Measurements from ENCODE around the gene TNFRSF11A.

DNA sequence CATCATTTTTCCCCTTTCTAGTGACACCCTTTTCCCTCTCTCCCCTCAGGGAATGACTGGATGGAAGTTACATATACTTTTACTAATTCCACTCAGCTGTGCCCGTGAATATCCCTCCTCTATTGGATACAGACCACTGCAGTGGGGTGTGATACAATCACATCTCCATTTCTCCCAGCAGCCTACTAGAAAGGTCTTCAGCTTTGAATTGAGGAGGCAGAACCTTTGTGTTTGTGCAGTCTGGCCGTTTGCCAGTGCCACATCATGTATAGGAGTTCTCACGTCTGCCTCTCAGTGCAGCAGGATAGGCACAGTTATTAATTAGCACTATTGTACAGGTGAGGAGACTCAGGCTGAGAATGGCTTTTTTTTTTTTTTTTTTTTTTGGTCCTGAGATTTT, 16.4 kb downstream of the TNFRSF11A start:
- no peak for TF ChIP-seq TAF1 (IDR thresholded peaks at IDR 0.05; ENCODE audit: low read depth)
- no peak for TF ChIP-seq CREB1 (IDR thresholded peaks at IDR 0.05; ENCODE audit: low read depth)
- TF ChIP-seq YY1 (IDR thresholded peaks at IDR 0.05; ENCODE audit: low read depth): no peak
- TF ChIP-seq EP300 (IDR thresholded peaks at IDR 0.05; ENCODE audit: borderline replicate concordance): no peak
- TF ChIP-seq RAD21 (IDR thresholded peaks at IDR 0.05; ENCODE audit: low read depth): no peak
- no peak for TF ChIP-seq FOXM1 (IDR thresholded peaks at IDR 0.05; ENCODE audit: borderline replicate concordance, low read depth)
- TF ChIP-seq, protein P1, sequence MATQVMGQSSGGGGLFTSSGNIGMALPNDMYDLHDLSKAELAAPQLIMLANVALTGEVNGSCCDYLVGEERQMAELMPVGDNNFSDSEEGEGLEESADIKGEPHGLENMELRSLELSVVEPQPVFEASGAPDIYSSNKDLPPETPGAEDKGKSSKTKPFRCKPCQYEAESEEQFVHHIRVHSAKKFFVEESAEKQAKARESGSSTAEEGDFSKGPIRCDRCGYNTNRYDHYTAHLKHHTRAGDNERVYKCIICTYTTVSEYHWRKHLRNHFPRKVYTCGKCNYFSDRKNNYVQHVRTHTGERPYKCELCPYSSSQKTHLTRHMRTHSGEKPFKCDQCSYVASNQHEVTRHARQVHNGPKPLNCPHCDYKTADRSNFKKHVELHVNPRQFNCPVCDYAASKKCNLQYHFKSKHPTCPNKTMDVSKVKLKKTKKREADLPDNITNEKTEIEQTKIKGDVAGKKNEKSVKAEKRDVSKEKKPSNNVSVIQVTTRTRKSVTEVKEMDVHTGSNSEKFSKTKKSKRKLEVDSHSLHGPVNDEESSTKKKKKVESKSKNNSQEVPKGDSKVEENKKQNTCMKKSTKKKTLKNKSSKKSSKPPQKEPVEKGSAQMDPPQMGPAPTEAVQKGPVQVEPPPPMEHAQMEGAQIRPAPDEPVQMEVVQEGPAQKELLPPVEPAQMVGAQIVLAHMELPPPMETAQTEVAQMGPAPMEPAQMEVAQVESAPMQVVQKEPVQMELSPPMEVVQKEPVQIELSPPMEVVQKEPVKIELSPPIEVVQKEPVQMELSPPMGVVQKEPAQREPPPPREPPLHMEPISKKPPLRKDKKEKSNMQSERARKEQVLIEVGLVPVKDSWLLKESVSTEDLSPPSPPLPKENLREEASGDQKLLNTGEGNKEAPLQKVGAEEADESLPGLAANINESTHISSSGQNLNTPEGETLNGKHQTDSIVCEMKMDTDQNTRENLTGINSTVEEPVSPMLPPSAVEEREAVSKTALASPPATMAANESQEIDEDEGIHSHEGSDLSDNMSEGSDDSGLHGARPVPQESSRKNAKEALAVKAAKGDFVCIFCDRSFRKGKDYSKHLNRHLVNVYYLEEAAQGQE (IDR thresholded peaks at IDR 0.05; ENCODE audit: low read depth): no peak

Data from Ishikawa (cell line).